ENCODE data around the gene CHCHD6.

The CHCHD6 gene

DNA sequence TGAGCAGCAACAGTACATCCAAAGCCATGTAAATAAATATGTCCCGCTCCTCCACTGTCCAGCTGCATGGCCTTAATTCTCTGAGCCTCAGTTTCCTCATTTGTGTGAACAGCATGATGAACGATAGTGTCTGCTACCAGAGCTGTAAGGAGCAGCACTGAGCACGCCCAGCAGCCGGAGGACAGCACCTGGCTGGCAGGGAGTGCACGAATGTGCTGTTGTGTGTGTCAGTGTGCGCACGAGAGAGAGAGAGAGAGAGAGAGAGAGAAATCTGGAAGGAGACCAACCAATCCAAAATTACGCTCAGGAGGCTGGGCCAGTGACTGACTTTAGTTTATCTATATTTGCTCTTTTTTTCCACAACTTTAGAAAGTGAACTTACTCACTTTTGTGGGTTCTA, 252.3 kb downstream of the CHCHD6 start:
- no peak overlapping the region for H3K9ac ChIP-seq
- TF ChIP-seq, protein P1, sequence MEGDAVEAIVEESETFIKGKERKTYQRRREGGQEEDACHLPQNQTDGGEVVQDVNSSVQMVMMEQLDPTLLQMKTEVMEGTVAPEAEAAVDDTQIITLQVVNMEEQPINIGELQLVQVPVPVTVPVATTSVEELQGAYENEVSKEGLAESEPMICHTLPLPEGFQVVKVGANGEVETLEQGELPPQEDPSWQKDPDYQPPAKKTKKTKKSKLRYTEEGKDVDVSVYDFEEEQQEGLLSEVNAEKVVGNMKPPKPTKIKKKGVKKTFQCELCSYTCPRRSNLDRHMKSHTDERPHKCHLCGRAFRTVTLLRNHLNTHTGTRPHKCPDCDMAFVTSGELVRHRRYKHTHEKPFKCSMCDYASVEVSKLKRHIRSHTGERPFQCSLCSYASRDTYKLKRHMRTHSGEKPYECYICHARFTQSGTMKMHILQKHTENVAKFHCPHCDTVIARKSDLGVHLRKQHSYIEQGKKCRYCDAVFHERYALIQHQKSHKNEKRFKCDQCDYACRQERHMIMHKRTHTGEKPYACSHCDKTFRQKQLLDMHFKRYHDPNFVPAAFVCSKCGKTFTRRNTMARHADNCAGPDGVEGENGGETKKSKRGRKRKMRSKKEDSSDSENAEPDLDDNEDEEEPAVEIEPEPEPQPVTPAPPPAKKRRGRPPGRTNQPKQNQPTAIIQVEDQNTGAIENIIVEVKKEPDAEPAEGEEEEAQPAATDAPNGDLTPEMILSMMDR (IDR thresholded peaks at IDR 0.05), result no peak
- no peak overlapping the region for H2AFZ ChIP-seq
- no peak overlapping the region for H3K4me2 ChIP-seq (ENCODE audit: low read length)
- H3K36me3 ChIP-seq (ENCODE audit: control insufficient read depth, insufficient read depth, low read length), result no peaks in the 10 kb centered on the region
- H3K27me3 ChIP-seq (ENCODE audit: control insufficient read depth, insufficient read depth, low read length), result no peaks in the 10 kb centered on the region
- H3K27ac ChIP-seq, result no peak overlapping the region
- peaks cover 5% of the 10 kb centered on the region for H3K4me1 ChIP-seq
- H3K79me2 ChIP-seq, result no peaks in the 10 kb centered on the region
- H3K9me3 ChIP-seq (ENCODE audit: control insufficient read depth, low read length), result no peaks in the 10 kb centered on the region
- no peak overlapping the region for H3K4me3 ChIP-seq (ENCODE audit: low read depth, low read length)

DNA sequence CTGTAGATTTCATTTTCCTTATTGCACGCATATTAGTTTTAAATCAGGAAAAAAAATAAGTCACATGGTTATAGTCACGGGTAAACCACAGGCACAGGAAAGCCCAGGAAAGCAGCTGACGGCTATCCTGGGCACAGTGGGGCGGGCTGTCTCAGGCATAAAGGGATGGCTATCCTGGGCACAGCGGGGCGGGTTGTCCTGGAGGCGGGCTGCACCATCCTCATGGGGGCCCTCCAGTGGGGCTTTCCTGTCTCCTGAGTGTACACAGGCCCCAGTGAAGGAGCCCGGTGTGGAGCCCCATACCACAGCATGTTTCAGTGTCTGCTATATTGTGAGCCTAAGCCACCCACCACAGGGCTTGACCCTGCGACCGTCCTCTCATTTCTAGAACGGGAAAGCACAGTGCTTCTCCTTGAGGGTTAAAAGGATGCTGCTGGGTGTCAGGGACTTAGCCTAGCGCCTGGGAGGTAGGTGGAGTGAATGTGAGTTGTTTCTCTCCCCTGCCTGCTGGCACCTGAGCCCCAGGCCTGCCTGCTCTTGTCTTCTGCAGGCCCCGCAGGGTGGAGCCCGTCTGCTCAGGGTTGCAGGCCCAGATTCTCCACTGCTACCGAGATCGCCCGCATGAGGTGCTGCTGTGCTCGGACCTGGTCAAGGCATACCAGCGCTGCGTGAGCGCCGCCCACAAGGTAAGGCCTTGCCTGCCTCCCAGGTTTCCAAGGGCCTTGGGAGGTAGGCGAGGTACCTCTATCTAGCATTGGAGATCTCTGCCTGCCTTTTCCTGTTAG, 253.0 kb downstream of the CHCHD6 start:
- TF ChIP-seq, protein P1 (IDR thresholded peaks at IDR 0.05), result no peak
- H3K9ac ChIP-seq, result no peak overlapping the region
- no peak overlapping the region for H2AFZ ChIP-seq
- H3K36me3 ChIP-seq (ENCODE audit: control insufficient read depth, insufficient read depth, low read length), result no peaks in the 10 kb centered on the region
- no peak overlapping the region for H3K27ac ChIP-seq
- H3K9me3 ChIP-seq (ENCODE audit: control insufficient read depth, low read length), result no peaks in the 10 kb centered on the region
- H3K79me2 ChIP-seq, result no peaks in the 10 kb centered on the region
- H3K4me1 ChIP-seq, result peaks cover 12% of the 10 kb centered on the region
- no peaks in the 10 kb centered on the region for H3K27me3 ChIP-seq (ENCODE audit: control insufficient read depth, insufficient read depth, low read length)
- no peak overlapping the region for H3K4me3 ChIP-seq (ENCODE audit: low read depth, low read length)
- no peak overlapping the region for H3K4me2 ChIP-seq (ENCODE audit: low read length)

- Histone ChIP-seq H2AFZ (no peak overlapping the region), H3K36me3 (ENCODE audit: control insufficient read depth, insufficient read depth, low read length) (no peaks in the 10 kb centered on the region), H3K27me3 (ENCODE audit: control insufficient read depth, insufficient read depth, low read length) (no peaks in the 10 kb centered on the region), H3K4me2 (ENCODE audit: low read length) (no peak overlapping the region), H3K4me3 (ENCODE audit: low read depth, low read length) (no peak overlapping the region), H3K9me3 (ENCODE audit: control insufficient read depth, low read length) (no peaks in the 10 kb centered on the region), H3K9ac (no peak overlapping the region), H3K27ac (no peak overlapping the region), H3K4me1 (peaks cover 19% of the 10 kb centered on the region), H3K79me2 (no peaks in the 10 kb centered on the region)
- TF ChIP-seq, protein P1 (IDR thresholded peaks at IDR 0.05), result no peak
Measured at GRCh38 chr3:126957776-126958637, 254.0 kb downstream of the CHCHD6 start.

DNA sequence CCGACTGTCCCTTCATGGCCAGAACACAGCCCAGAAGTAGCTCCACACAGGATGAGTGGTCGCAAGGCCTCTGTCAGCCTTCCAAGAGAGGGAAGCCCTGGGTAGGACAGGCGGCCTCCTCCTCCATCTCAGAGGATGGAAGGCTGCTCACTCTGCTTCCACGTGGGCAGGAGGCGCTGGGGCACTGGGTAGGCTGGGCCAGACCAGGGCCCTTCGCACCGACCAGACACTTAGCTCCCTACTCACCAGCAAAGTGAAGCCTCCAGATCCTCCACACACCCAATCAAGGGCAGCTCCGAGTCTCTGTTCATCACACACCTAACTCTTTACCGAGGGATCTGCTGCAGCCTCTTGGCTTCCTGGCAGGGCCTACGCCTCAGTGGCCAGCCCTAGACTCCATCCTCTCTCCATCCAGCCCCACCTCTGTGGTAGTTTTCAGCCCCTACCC, 254.6 kb downstream of the CHCHD6 start:
- no peak overlapping the region for H3K27ac ChIP-seq
- TF ChIP-seq, protein P1 (IDR thresholded peaks at IDR 0.05), result no peak
- H2AFZ ChIP-seq, result no peak overlapping the region
- H3K9ac ChIP-seq, result no peak overlapping the region
- no peaks in the 10 kb centered on the region for H3K79me2 ChIP-seq
- no peak overlapping the region for H3K4me3 ChIP-seq (ENCODE audit: low read depth, low read length)
- no peaks in the 10 kb centered on the region for H3K9me3 ChIP-seq (ENCODE audit: control insufficient read depth, low read length)
- peaks cover 19% of the 10 kb centered on the region for H3K4me1 ChIP-seq
- no peaks in the 10 kb centered on the region for H3K27me3 ChIP-seq (ENCODE audit: control insufficient read depth, insufficient read depth, low read length)
- no peaks in the 10 kb centered on the region for H3K36me3 ChIP-seq (ENCODE audit: control insufficient read depth, insufficient read depth, low read length)
- no peak overlapping the region for H3K4me2 ChIP-seq (ENCODE audit: low read length)
